Subcutaneous adipose tissue (tissue), 4 donors: Measurements from ENCODE around the gene TOMM70. TPM values are rescaled to one million over a fixed set of nuclear protein-coding genes. Genes with fewer than 3 reads are reported as not detected.

Experiments used
- CTCF ChIP-seq: fragments of 450-650 bp; IDR thresholded peaks from one replicate; pipeline ENCODE4 v1.5.1; 2016; ENCODE audit warnings: low read depth, mild to moderate bottlenecking, control low read depth, antibody characterized with exemption, moderate library complexity
- total RNA-seq, 4 donors: library from RNA; depleted of rRNA; stranded (reverse); fragments of >200 nt; gene quantifications; one replicate each; pipeline ENCODE4 v1.1.0, GENCODE V29; 2016

TOMM70 gene
- total RNA-seq, 4 donors from 2014 or later = 48.0 to 72.4 (median 52.0) TPM

GRCh38 chr3:100360757-100361496, 40.0 kb downstream of the TOMM70 start:
- no peak for TF ChIP-seq CTCF

- TF ChIP-seq CTCF = no peak
These were observed 41.9 kb downstream of the TOMM70 start for GRCh38 chr3:100359035-100359434.

- TF ChIP-seq CTCF = no peak
These were observed 42.5 kb downstream of the TOMM70 start for GRCh38 chr3:100358413-100358812.

- TF ChIP-seq CTCF = no peak
These were observed 46.0 kb downstream of the TOMM70 start for GRCh38 chr3:100354850-100355249.

- TF ChIP-seq CTCF = no peak
These were observed 48.3 kb downstream of the TOMM70 start for GRCh38 chr3:100352296-100353231.

GRCh38 chr3:100348727-100349126, 52.2 kb downstream of the TOMM70 start:
- TF ChIP-seq CTCF = no peak

- no peak for TF ChIP-seq CTCF
These were observed 60.4 kb downstream of the TOMM70 start for GRCh38 chr3:100340527-100340926.
